Osteoblast (primary cell): ENCODE data around the gene ASRGL1. TPM values are rescaled to one million over a fixed set of nuclear protein-coding genes. Genes with fewer than 3 reads are reported as not detected.

ENCODE experiments used
- DNase-seq: peaks from one replicate; pipeline ENCODE4 v3.0.0; 2011; ENCODE audit warnings: low spot score, mixed read lengths; ENCODE audit not compliant: insufficient read length; ENCODE audit errors: missing footprints
- H2AFZ ChIP-seq: 2 replicates; pipeline ENCODE4 v1.6.0; 2011; ENCODE audit warnings: mild to moderate bottlenecking, low read length
- H3K27ac ChIP-seq: 2 replicates; pipeline ENCODE4 v1.5.1; 2011; ENCODE audit warnings: mild to moderate bottlenecking, low read depth, low read length, moderate library complexity
- H3K27me3 ChIP-seq: 2 replicates; pipeline ENCODE4 v1.6.0; 2012; ENCODE audit warnings: mild to moderate bottlenecking, control low read depth, inconsistent platforms, low read length, moderate library complexity; ENCODE audit not compliant: insufficient read depth
- H3K36me3 ChIP-seq: 2 replicates; pipeline ENCODE4 v1.5.1; 2011; ENCODE audit warnings: mild to moderate bottlenecking, low read length, control low read depth, moderate library complexity; ENCODE audit not compliant: insufficient read depth
- H3K4me1 ChIP-seq: 2 replicates; pipeline ENCODE4 v1.5.1; 2011; ENCODE audit warnings: mild to moderate bottlenecking, low read length, control low read depth, moderate library complexity; ENCODE audit not compliant: insufficient read depth
- H3K4me2 ChIP-seq: 2 replicates; pipeline ENCODE4 v1.6.0; 2011; ENCODE audit warnings: mild to moderate bottlenecking, low read length; ENCODE audit not compliant: insufficient read depth
- H3K4me3 ChIP-seq: fragments of 200-600 bp; sonication (generic); 3 replicates; pipeline ENCODE4 v1.5.1; 2012; ENCODE audit warnings: mild to moderate bottlenecking, low read length, inconsistent platforms; ENCODE audit not compliant: insufficient read depth
- H3K79me2 ChIP-seq: 2 replicates; pipeline ENCODE4 v1.6.0; 2012; ENCODE audit warnings: mild to moderate bottlenecking, low read length, control low read depth, inconsistent platforms; ENCODE audit not compliant: insufficient read depth
- H3K9me3 ChIP-seq: 2 replicates; pipeline ENCODE4 v1.5.1; 2011; ENCODE audit warnings: low read depth, low read length, control low read depth
- H4K20me1 ChIP-seq: 2 replicates; pipeline ENCODE4 v1.6.0; 2012; ENCODE audit warnings: mild to moderate bottlenecking, low read length, control low read depth; ENCODE audit not compliant: insufficient read depth
- total RNA-seq: library from RNA; depleted of rRNA; stranded (reverse); fragments of >200 nt; gene quantifications from 2 replicates; pipeline ENCODE4 v1.2.3, GENCODE V29; 2012
- TF ChIP-seq, protein P1 (sequence below): IDR thresholded peaks from 2 replicates; pipeline ENCODE4 v1.5.1; 2011; ENCODE audit warnings: mild to moderate bottlenecking, low read depth, low read length, moderate library complexity; ENCODE audit errors: extremely low read depth

The ASRGL1 gene
- total RNA-seq, 1 donor: 0.36 TPM

- no peaks in the 10 kb centered on the region for H3K79me2 ChIP-seq
- no peaks in the 10 kb centered on the region for H3K36me3 ChIP-seq
- H3K9me3 ChIP-seq: no peaks in the 10 kb centered on the region
- no peak for DNase-seq
- H3K4me2 ChIP-seq: no peak overlapping the region
- peaks cover 16% of the 10 kb centered on the region for H3K27me3 ChIP-seq
- H3K27ac ChIP-seq: no peak overlapping the region
- H4K20me1 ChIP-seq: no peaks in the 10 kb centered on the region
- H2AFZ ChIP-seq: no peak overlapping the region
- peaks cover 10% of the 10 kb centered on the region for H3K4me1 ChIP-seq
- TF ChIP-seq, protein P1, sequence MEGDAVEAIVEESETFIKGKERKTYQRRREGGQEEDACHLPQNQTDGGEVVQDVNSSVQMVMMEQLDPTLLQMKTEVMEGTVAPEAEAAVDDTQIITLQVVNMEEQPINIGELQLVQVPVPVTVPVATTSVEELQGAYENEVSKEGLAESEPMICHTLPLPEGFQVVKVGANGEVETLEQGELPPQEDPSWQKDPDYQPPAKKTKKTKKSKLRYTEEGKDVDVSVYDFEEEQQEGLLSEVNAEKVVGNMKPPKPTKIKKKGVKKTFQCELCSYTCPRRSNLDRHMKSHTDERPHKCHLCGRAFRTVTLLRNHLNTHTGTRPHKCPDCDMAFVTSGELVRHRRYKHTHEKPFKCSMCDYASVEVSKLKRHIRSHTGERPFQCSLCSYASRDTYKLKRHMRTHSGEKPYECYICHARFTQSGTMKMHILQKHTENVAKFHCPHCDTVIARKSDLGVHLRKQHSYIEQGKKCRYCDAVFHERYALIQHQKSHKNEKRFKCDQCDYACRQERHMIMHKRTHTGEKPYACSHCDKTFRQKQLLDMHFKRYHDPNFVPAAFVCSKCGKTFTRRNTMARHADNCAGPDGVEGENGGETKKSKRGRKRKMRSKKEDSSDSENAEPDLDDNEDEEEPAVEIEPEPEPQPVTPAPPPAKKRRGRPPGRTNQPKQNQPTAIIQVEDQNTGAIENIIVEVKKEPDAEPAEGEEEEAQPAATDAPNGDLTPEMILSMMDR: peak; percentile 29
- no peak overlapping the region for H3K4me3 ChIP-seq
These were observed 54.6 kb downstream of the ASRGL1 start for GRCh38 chr11:62391642-62392425.

GRCh38 chr11:62392506-62392905 is 55.3 kb downstream of the ASRGL1 start:
- Histone ChIP-seq H3K4me3 (no peak overlapping the region), H2AFZ (no peak overlapping the region), H3K79me2 (no peaks in the 10 kb centered on the region), H3K27ac (no peak overlapping the region), H3K27me3 (peaks cover 16% of the 10 kb centered on the region), H3K36me3 (no peaks in the 10 kb centered on the region), H3K4me2 (no peak overlapping the region), H3K9me3 (no peaks in the 10 kb centered on the region), H4K20me1 (no peaks in the 10 kb centered on the region), H3K4me1 (peaks cover 10% of the 10 kb centered on the region)
- no peak for DNase-seq
- TF ChIP-seq, protein P1: no peak

GRCh38 chr11:62393061-62393611 is 55.9 kb downstream of the ASRGL1 start:
- Histone ChIP-seq H3K27me3 (peaks cover 16% of the 10 kb centered on the region), H3K4me3 (no peak overlapping the region), H3K36me3 (no peaks in the 10 kb centered on the region), H3K79me2 (no peaks in the 10 kb centered on the region), H2AFZ (no peak overlapping the region), H3K4me2 (no peak overlapping the region), H4K20me1 (no peaks in the 10 kb centered on the region), H3K27ac (no peak overlapping the region), H3K9me3 (no peaks in the 10 kb centered on the region), H3K4me1 (peaks cover 10% of the 10 kb centered on the region)
- TF ChIP-seq, protein P1: peak; percentile 15
- DNase-seq: no peak

GRCh38 chr11:62393735-62394134 is 56.5 kb downstream of the ASRGL1 start:
- H2AFZ ChIP-seq: no peak overlapping the region
- no peak overlapping the region for H3K27ac ChIP-seq
- H3K79me2 ChIP-seq: no peaks in the 10 kb centered on the region
- no peaks in the 10 kb centered on the region for H4K20me1 ChIP-seq
- no peaks in the 10 kb centered on the region for H3K36me3 ChIP-seq
- no peak for DNase-seq
- H3K4me1 ChIP-seq: peaks cover 16% of the 10 kb centered on the region
- no peak overlapping the region for H3K4me2 ChIP-seq
- H3K9me3 ChIP-seq: no peaks in the 10 kb centered on the region
- TF ChIP-seq, protein P1: no peak
- peaks cover 14% of the 10 kb centered on the region for H3K27me3 ChIP-seq
- no peak overlapping the region for H3K4me3 ChIP-seq
